Skeletal muscle tissue (tissue), 4 donors: ENCODE results near the gene LIPG. TPM values are rescaled to one million over a fixed set of nuclear protein-coding genes. Genes with fewer than 3 reads are reported as not detected.

Experiments used
- H3K27ac ChIP-seq: one replicate; pipeline ENCODE4 v1.7.0; 2013; ENCODE audit warnings: mild to moderate bottlenecking, low read depth, low read length, inconsistent platforms
- H3K27me3 ChIP-seq, 3 donors: one replicate each; pipeline ENCODE4 v1.7.0; 2013; ENCODE audit warnings: low read length in 3 of 3; ENCODE audit not compliant: control insufficient read depth in 3 of 3, insufficient read depth in 3 of 3
- H3K36me3 ChIP-seq, 3 donors: one replicate each; pipeline ENCODE4 v1.7.0; 2013; ENCODE audit warnings: low read length in 3 of 3; ENCODE audit not compliant: control insufficient read depth in 3 of 3, insufficient read depth in 3 of 3
- H3K4me1 ChIP-seq, 3 donors: one replicate each; pipeline ENCODE4 v1.7.0; 2013; ENCODE audit warnings: low read length in 3 of 3, mild to moderate bottlenecking in 3 of 3; ENCODE audit not compliant: control insufficient read depth in 3 of 3, insufficient read depth in 3 of 3
- H3K4me3 ChIP-seq, 3 donors: one replicate each; pipeline ENCODE4 v1.7.0; 2013; ENCODE audit warnings: low read length in 3 of 3
- H3K9ac ChIP-seq, 3 donors: one replicate each; pipeline ENCODE4 v1.7.0; 2013; ENCODE audit warnings: low read length in 3 of 3, mild to moderate bottlenecking in 3 of 3, moderate library complexity in 2 of 3, low read depth in 1 of 3
- H3K9me3 ChIP-seq, 3 donors: one replicate each; pipeline ENCODE4 v1.7.0; 2013; ENCODE audit warnings: low read length in 3 of 3; ENCODE audit not compliant: control insufficient read depth in 3 of 3
- total RNA-seq: library from RNA; depleted of rRNA; stranded (reverse); fragments of >200 nt; gene quantifications from one replicate; pipeline ENCODE4 v1.2.3, GENCODE V29; 2014
- donor health status: Osteomylitis.

The LIPG gene
- total RNA-seq, 1 donor from 2014 or later = 2.6 TPM

- Histone ChIP-seq H3K27ac (no peak overlapping the region), H3K9me3 (no peaks in the 10 kb centered on the region), H3K36me3 (no peaks in the 10 kb centered on the region), H3K4me3 (peak overlapping the region; percentile 64 to 71 (median 66)), H3K27me3 (peaks cover 23 to 36% (median 26%) of the 10 kb centered on the region in 3 donors), H3K9ac (peak overlapping the region in 1 of 3 donors; percentile 50), H3K4me1 (peaks cover 33 to 40% (median 39%) of the 10 kb centered on the region in 3 donors)
These were observed 1.1 kb upstream of the LIPG start for GRCh38 chr18:49560624-49561288.

DNA sequence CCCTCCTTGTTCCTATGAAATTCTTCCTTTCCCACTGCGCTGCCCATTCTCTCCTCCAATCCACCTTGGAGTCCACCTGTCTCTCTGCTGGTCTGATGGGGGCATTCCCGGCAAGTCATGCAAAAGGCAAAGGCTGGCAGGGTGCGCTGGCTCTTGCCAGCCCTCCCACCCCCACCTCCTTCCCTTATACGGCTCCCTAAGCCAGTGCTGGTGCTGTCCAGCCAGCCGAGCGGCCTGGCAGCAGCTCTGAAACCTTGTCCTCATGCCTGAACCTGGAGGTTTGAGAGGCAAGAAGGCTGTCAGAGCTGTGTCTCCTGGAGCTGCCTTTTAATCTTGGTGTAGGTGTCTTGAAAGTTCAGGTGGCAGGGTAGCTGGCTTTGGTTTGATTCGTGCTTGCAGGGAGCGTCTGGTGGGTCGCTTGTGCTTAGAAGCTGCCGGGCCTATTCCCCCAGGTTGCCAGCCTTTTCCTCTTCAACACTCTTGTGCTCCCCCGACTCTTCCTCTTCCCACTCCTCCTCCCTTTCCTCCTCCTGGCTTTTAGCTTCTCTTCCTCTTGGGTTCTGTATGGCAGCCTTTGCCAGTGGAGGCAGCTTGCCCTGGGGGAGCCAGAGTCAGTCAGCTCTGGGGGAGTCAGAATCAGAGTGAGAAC, 748 bp downstream of the LIPG start:
- H3K9ac ChIP-seq = peak overlapping the region in 2 of 3 donors; percentile 25 to 69
- peak overlapping the region; percentile 64 to 71 (median 66) for H3K4me3 ChIP-seq
- H3K9me3 ChIP-seq = no peaks in the 10 kb centered on the region
- H3K27ac ChIP-seq = no peak overlapping the region
- H3K4me1 ChIP-seq = peaks cover 34 to 40% (median 39%) of the 10 kb centered on the region in 3 donors
- H3K27me3 ChIP-seq = peaks cover 23 to 36% (median 26%) of the 10 kb centered on the region in 3 donors
- H3K36me3 ChIP-seq = no peaks in the 10 kb centered on the region

DNA sequence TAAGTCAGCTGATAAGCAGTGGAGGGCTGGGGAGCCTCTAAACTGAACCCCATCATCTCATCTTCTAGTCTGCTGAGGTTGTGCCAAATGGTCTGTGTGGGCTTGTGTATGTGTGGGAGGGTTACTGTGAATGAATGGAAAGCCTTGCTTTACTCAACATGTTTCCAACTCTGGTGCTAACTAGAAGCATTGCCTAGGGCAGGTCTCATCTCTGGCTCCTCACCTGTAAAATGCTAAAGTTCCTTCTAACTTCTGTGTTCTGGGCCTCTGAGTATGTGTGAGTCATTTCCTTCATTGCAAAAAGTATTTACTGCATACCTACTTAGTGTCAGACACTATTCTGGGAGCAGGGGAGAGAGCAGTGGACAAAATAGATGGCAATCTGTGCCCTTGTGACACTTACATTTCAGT, 1.3 kb downstream of the LIPG start:
- H3K36me3 ChIP-seq = no peaks in the 10 kb centered on the region
- H3K9me3 ChIP-seq = no peaks in the 10 kb centered on the region
- no peak overlapping the region for H3K27ac ChIP-seq
- H3K9ac ChIP-seq = peak overlapping the region in 1 of 3 donors; percentile 69
- H3K27me3 ChIP-seq = peaks cover 23 to 36% (median 26%) of the 10 kb centered on the region in 3 donors
- H3K4me3 ChIP-seq = peak overlapping the region in 1 of 3 donors; percentile 31
- H3K4me1 ChIP-seq = peaks cover 34 to 40% (median 39%) of the 10 kb centered on the region in 3 donors

DNA sequence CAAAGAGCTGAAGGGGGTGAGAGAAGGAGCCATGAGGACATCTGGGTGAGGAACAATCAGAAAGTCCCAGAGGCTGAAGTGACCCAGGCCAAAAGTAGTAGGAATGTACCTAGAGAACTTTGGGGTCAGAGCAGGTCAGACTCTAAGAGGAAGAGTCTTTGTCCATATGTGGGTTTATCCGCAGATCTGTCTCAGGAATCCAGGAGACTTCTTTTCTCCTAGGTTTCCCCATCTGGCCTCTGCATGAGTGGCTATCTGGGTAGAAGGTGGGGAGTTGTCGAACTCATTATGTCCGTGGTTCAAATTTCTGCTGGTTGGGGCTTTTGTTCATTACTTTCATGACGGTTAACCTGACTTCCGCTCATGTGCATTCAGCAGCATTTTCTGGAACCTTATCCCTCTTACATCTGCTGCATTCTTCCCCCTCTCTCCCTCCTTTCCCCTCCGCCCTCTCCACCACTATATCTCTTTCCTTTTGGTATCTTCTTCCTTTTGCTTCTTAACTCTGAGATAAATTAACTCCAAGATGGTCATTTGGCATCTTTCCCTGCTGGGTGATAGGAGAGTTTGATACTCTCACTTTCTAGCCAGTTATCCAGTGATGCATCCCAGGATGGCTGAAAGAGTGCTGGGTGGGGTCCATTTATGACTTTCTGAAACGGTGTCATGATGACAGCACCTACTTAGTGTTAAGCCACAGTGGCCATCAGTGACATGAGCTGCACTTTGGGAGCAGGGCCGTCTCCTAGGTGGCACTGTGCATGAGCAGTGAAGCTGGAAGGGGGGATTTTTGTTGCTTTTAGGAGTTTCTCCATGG, 2.1 kb downstream of the LIPG start:
- H3K36me3 ChIP-seq = no peaks in the 10 kb centered on the region
- no peak overlapping the region for H3K9ac ChIP-seq
- no peaks in the 10 kb centered on the region for H3K9me3 ChIP-seq
- H3K27me3 ChIP-seq = peaks cover 23 to 31% (median 23%) of the 10 kb centered on the region in 3 donors
- H3K27ac ChIP-seq = no peak overlapping the region
- no peak overlapping the region for H3K4me3 ChIP-seq
- H3K4me1 ChIP-seq = peaks cover 34 to 40% (median 39%) of the 10 kb centered on the region in 3 donors

GRCh38 chr18:49564518-49564834, 2.6 kb downstream of the LIPG start:
- H3K4me1 ChIP-seq = peaks cover 34 to 40% (median 39%) of the 10 kb centered on the region in 3 donors
- no peak overlapping the region for H3K4me3 ChIP-seq
- no peak overlapping the region for H3K9ac ChIP-seq
- H3K27ac ChIP-seq = no peak overlapping the region
- H3K36me3 ChIP-seq = no peaks in the 10 kb centered on the region
- peaks cover 19 to 28% (median 23%) of the 10 kb centered on the region in 3 donors for H3K27me3 ChIP-seq
- H3K9me3 ChIP-seq = no peaks in the 10 kb centered on the region

DNA sequence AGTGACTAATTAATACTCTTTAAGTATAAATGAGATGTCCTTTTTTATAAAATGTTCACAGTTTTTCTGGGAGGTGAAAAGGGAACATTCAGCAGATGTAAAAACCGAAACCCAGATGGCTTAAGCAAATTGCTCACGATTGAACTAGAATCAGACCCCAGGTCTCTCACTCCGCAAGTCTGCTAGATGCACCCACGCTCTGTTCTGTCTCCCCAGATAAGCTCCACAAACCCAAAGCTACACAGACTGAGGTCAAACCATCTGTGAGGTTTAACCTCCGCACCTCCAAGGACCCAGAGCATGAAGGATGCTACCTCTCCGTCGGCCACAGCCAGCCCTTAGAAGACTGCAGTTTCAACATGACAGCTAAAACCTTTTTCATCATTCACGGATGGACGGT, 3.2 kb downstream of the LIPG start:
- no peak overlapping the region for H3K4me3 ChIP-seq
- H3K27me3 ChIP-seq = peaks cover 18 to 25% (median 18%) of the 10 kb centered on the region in 3 donors
- no peaks in the 10 kb centered on the region for H3K36me3 ChIP-seq
- H3K4me1 ChIP-seq = peaks cover 34 to 40% (median 39%) of the 10 kb centered on the region in 3 donors
- no peak overlapping the region for H3K9ac ChIP-seq
- no peaks in the 10 kb centered on the region for H3K9me3 ChIP-seq
- no peak overlapping the region for H3K27ac ChIP-seq

DNA sequence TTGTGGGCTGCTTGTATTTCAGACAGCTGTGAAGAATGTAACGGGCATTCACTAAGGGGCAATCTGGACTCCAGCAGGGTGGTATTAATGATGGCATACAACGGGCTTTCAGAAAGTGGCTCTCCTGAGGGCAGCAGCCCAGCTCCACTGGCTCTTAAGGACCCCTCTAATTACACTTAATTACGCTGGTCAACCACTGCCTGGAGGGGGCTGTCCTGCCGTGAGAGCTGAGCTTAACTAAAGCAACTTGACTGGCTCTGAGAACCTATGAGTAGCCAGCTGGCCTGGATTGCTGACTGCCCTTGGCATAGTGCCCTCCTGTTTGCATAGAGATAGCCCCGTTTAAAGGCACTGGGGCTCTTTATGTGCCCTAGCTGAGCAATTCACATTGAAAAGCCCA, 3.8 kb downstream of the LIPG start:
- peaks cover 13 to 20% (median 14%) of the 10 kb centered on the region in 3 donors for H3K27me3 ChIP-seq

DNA sequence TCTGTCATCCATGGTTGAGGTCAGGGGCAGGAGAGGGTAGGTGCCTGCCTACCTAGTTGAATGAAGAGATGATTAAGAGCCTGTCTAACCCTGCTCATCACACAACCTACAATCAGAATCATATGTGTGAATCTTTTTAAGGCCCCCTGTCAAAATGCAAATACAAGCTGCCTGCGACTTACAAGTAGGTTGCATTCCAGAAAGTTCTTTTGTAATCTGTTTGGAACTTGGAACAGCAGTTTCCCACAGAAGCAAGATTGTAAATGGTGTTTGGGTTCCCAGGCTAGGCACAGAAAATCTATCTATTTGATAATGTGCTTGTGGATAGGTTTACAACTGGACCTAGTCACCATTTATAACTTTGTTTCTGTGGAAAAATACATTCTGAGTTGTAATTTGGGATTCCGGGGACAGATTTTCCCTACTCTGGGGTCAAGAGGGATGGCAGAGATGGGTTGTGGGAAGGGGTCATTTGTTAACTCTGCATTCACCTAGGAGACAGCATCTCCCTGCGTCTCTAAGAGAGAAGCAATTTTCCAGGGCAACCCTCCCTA, 4.4 kb downstream of the LIPG start:
- Histone ChIP-seq H3K27me3 (peaks cover 7 to 13% (median 7%) of the 10 kb centered on the region in 3 donors), H3K9ac (no peak overlapping the region), H3K27ac (no peak overlapping the region), H3K36me3 (no peaks in the 10 kb centered on the region), H3K9me3 (no peaks in the 10 kb centered on the region), H3K4me1 (peaks cover 26 to 32% (median 31%) of the 10 kb centered on the region in 3 donors), H3K4me3 (no peak overlapping the region)

More for the DNA sequence above, 3.8 kb downstream of the LIPG start:
- Histone ChIP-seq H3K4me1 (peaks cover 32 to 39% (median 38%) of the 10 kb centered on the region in 3 donors), H3K36me3 (no peaks in the 10 kb centered on the region), H3K9ac (peak overlapping the region in 1 of 3 donors; percentile 50), H3K4me3 (peak overlapping the region in 2 of 3 donors; percentile 18 to 41), H3K27ac (no peak overlapping the region), H3K9me3 (no peaks in the 10 kb centered on the region)

DNA sequence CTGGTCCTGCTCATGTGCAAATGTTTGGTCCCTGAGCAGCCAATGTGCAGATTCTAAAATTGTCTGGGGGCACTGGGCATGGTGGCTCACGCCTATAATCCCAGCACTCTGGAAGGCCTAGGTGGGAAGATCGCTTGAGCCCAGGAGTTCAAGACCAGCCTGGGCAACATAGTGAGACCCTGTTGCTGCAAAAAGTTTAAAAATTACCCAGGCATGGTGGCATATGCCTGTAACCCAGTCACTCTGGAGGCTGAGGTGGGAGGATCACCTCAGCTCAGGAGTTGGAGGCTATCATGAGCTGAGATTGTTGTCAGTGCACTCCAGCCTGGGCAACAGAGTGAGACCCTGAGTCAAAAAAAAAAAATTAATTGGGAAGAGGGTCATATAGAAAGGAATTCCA, 5.1 kb downstream of the LIPG start:
- H3K27me3 ChIP-seq = peaks cover 0 to 7% (median under 1%) of the 10 kb centered on the region in 3 donors

More for the DNA sequence above, 5.1 kb downstream of the LIPG start:
- H3K27ac ChIP-seq = no peak overlapping the region
- no peaks in the 10 kb centered on the region for H3K36me3 ChIP-seq
- H3K4me3 ChIP-seq = no peak overlapping the region
- peaks cover 19 to 25% (median 24%) of the 10 kb centered on the region in 3 donors for H3K4me1 ChIP-seq
- no peak overlapping the region for H3K9ac ChIP-seq
- H3K9me3 ChIP-seq = no peaks in the 10 kb centered on the region
